Panc1 (cell line): ENCODE results near the gene PAFAH1B2.

Source experiments
- CTCF ChIP-seq: fragments of 450-650 bp; IDR thresholded peaks from 2 replicates; pipeline ENCODE4 v1.5.1; 2017; ENCODE audit warnings: mild to moderate bottlenecking
- POLR2AphosphoS5 ChIP-seq: IDR thresholded peaks from 2 replicates; pipeline ENCODE4 v1.6.1; 2012; ENCODE audit warnings: mild to moderate bottlenecking, low read depth, low read length, moderate library complexity

DNA sequence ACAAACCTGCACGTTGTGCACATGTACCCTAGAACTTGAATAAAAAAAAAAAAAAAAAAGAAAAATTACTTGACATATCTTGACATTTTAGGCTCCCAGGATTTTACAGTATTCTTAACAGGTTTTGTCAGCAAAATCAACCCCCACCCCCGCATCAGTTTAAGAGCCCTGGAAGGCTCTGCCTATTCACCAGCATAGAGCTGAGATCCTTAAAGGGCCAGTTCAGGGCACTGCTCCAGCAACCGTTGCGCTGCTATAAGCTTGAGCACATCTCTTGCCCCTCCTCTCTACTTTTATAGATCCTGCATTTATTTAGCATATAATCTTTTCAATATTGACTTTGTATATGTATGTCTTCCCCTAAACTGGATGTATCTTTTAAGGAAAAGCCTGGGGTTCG, 697 bp upstream of the PAFAH1B2 start:
- TF ChIP-seq CTCF: no peak
- TF ChIP-seq POLR2AphosphoS5: no peak
